HG02642 (cell line): ENCODE data around the gene MLLT1.
A peak's percentile ranks its signal among the peaks of the same experiment; 100 is the strongest.
"Not testable (repeated sequence)": the region's sequence is repeated elsewhere in the genome, so short reads cannot be mapped to it uniquely, and the experiment has no call there.

ENCODE experiments used
- ATAC-seq: cut with Tn5 transposase; IDR thresholded peaks from one replicate; pipeline ENCODE4 v1.9.1; 2021; ENCODE audit warnings: mild to moderate bottlenecking; ENCODE audit not compliant: unreplicated experiment, poor library complexity

Gene MLLT1, protein sequence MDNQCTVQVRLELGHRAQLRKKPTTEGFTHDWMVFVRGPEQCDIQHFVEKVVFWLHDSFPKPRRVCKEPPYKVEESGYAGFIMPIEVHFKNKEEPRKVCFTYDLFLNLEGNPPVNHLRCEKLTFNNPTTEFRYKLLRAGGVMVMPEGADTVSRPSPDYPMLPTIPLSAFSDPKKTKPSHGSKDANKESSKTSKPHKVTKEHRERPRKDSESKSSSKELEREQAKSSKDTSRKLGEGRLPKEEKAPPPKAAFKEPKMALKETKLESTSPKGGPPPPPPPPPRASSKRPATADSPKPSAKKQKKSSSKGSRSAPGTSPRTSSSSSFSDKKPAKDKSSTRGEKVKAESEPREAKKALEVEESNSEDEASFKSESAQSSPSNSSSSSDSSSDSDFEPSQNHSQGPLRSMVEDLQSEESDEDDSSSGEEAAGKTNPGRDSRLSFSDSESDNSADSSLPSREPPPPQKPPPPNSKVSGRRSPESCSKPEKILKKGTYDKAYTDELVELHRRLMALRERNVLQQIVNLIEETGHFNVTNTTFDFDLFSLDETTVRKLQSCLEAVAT

DNA sequence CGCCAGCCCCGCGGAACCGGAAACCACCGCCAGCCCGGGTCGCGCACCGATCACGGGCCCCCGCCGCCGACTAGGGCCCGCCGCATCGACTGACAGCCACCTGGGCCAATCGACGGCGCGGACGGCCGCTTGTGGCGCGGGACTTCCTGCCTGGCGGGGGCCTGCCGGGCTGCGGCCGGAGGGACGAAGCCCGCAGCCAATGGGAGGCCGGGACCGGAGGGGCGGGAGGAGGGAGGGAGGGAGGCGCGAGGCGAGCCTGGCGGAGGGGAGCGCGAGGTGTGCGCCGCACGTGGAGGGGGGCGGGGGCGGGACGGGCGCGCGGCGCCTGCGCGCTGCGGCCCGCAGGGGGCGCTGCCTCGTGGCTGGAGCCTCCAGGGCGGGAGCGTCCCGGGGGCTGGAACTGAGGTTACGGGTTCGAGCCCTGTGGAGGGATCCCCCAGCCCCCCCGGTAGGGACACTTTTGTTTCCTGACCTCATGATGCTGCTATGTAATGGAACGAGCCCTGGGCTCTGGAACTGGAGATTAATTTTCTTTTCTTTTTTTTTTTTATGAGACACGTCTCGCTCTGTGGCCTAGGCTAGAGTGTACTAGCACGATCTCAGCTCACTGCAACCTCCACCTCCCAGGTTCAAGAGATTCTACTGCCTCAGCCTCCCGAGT lies at the start of gene MLLT1:
TSS of gene MLLT1 (minus strand) at position 45 of the 661 bp plus-strand sequence. CDS start 191 bp downstream, outside the sequence.
- ATAC-seq = peak; percentile 92

DNA sequence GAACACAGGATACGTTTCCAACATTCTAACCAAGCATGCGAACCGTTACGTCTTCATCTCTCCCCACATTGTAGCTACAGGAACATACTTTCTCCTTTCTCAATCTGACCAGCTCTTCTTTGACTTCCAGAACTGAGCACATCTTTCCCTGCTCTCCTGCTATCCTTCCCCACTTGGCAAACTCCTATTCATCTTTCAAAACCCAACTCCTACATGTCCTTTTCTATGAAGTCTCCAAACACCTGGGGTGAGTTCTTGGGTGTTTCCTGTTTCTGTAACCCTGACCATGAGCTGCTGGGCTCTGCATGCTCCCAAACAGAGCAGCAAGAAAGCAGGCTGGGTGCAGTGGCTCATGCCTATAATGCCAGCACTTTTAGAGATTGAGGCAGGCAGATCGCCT lies 47.0 kb upstream of the MLLT1 start:
- no peak for ATAC-seq

DNA sequence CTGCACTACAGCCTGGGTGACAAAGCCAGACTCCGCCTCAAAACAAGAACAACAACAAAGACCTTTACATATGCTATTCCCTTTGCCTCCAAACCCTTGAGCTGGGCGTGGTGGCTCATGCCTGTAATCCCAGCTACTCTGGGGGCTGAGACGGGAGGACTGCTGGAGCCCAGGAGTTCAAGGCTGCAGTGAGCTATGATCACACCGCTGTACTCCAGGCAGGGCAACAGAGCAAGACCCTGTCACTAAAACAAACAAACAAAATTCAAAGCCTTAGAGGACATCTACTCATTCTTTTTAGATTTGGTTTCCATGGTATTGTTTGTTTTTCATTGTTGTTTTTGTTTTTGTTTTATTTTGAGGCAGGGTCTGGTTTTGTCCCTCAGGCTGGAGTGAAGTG lies 45.8 kb upstream of the MLLT1 start:
- ATAC-seq = no peak

DNA sequence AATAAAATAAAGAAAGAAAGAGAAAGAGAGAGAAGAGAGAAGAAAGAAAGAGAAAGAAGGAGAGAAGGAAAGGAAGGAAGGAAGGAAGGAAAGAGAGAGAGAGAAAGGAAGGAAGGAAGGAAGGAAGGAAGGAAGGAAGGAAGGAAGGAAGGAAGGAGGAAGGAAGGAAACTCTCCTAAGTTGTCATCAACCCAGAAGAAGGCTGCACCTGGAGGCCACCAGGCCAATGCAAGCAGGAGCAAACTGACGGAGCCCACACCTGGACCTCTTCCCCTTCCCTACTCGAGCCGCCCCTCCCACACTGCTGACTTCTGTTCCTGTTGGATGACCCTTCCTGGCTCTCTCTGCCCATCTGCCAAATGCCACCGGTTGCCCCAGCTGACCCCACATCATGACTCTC lies 45.0 kb upstream of the MLLT1 start:
- no peak for ATAC-seq

DNA sequence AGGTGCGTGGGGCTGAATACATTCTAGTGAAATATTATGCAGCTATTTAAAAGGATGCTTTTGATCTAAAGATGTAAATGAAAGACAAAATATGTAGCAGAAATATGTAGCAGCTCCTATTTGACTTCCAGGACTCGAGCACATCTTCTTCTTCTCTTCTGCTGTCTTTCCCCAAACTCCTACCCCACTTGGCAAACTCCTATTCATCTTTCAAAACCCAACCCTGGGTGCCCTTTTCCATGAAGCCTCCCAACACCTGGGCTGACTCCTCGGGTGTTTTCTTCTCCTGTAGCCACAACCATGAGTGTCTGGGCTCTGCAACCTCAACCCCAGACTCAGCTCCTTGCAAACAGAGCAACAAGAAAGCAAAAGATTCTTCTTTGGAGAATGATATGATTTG lies 42.5 kb upstream of the MLLT1 start:
- no peak for ATAC-seq

DNA sequence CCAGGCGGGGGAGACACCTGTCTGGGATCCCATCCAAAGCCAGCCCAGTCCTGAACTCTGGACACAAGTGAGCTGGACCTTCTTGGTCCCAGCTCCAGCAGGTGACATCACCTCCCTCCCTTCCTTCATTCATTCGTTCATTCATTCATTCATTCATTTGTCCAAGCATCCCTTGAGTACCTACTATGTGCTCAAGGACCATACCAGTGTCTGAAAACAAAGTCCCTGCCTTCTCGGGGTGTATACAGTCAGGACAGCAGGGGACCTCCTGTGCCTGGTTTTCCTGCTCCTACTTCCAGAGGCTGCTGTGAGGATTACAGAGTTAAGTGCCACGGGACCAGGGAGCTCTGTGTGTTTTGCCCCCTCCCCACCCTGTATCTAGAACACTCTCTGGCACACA lies 39.6 kb upstream of the MLLT1 start:
- ATAC-seq = no peak

DNA sequence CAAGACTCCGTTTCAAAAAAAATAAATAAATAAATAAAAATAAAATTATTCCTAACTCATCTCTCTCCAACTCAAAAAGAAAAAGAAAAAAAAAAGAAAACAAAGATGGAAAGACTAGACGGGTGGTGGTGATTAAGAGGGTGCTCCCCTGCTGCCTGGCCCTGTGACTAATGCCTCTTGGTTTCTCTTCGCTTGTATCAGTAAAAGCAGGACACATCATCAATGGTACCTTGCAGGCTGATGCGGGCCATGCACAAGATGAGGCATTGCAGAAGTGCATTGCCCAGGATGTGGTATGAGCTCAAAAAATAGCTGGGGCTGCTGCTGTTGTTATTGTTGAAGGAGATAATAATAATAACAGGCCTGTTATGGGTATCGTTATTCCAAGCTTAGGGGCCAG lies 39.0 kb upstream of the MLLT1 start:
- no peak for ATAC-seq

DNA sequence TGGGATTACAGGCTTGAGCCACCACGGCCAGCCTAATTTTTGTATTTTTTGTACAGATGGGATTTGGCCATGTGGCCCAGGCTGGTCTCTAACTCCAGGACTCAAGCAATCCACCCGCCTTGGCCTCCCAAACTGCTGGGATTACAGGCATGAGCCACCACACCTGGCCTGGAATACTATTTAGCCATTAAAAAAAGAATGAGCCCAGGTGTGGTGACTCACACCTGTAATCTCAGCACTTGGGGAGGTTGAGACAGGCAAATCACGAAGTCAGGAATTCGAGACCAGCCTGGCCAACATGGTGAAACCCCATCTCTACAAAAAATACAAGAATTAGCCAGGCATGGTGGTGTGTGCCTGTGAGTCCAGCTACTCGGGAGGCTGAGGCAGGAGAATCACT lies 35.9 kb upstream of the MLLT1 start:
- ATAC-seq = not testable (repeated sequence)

DNA sequence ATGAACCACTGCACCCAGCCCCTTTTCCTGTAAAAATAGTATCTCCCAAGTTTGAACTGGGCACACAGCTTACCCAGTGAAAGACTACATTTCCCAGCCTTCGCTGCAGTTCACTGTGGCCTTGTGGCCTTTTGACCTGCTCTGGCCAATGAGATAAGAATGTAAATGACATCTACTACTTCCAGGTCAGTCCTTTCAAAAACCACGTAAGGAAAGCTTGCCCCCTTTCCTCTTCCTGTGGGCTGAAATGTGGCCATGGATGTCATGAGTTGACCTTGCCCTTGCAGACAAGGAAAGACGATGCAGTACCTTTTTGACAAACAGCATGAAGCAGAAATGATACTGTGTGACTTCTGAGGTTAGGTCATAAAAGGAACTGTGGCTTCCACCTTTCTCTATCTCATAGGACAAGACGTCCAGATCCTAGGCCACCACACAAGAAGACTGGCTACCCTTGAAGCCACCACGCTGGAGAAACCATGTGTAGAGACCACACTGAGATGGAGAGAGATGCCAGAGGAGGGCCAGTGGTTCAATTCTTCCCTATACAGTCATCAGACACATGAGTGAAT lies 33.7 kb upstream of the MLLT1 start:
- no peak for ATAC-seq

DNA sequence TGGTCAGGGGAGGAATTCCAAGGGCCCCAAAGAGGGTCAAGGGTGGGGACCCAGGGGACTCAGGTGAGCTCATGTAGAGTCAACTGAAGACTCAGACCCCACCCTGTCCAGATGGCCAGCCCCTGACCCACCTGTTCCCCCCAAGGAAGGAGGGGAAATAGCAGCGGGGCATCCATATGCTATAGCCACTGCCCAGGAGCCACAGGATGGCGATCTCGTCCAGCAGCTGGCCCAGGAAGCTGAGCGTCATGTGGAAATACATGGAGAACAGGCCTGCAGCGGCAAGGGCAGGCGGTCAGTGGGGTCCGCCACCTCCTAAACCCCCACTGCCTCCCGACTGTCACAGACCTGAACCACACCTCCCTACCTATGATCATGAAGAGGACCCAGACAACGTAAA lies 32.2 kb upstream of the MLLT1 start:
- no peak for ATAC-seq

DNA sequence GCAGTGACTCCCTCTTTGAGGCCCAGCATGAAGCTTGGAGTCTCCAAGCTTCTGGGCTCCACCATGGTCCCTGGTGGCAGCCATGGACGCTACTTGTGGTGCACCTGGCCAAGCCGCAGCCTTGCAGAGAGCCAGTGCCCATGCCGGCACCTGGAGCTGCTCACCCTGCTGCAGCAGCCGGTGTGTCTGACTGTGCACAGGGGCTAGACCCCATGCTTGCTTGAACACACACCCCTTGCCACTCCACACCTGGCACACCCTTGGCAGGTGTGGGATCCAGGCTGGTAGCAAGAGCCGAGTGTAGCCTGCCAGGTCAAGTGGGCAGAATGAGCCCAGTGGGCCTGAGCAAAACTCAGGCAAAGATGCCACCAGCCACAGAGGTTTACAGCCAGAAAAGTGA lies 18.6 kb upstream of the MLLT1 start:
- ATAC-seq = no peak

DNA sequence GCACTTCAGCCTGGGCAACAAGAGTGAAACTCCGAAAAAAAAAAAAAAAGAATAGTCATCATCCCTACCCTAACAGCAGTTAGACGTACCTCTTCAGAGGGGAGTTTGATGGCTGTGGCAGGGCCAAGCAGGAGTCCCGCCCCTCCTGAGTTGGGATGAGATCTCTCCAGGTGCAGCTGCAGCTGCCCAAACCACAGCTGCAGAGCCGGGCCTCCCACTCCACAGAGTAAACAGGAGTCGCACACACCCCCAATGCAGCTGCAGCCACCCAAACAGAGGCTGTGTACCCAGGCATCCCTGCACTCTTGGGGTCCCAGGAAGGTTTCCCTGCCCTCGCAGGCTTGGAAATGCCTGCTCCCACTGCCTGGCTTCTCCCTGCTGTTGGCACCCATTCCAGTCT lies 17.4 kb upstream of the MLLT1 start:
- no peak for ATAC-seq

DNA sequence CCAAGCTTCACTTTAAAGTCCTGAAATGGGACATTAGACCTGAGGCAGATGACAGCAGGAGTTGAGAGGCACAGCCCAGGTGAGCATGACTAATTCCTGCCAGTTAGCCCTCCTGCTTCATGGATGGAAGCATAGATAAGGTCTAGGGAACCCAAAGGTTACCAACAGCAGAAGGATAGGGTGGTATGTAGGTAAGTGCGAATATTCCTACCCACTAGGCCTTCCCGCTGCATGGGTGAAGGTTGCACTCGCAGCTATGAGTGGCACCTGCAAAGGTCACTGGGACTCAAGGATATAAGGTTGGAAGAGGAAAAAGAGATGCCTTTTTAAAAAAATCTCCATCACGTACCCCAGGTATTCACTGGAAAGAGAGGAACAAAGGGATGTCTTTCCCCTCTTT lies 12.2 kb upstream of the MLLT1 start:
- ATAC-seq = no peak

DNA sequence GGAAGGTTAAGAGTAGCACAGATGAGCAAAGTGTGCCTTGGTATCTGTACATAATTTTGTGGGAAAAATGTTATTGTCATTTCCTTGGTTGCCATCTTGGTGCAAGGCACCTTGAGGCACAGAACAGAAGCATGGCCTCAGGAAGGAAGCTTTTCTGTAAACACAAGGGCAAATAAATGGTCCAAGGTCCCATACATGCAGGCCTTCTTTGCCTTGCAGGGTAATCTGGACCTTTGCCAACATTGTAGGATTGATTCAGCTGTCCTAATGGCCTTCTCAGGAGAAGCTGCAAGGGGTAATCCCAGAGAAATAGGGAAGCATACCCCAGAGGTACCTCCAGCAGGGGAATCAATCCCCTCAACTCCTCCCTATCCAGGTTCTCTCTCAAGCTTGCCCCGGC lies 9.0 kb upstream of the MLLT1 start:
- no peak for ATAC-seq

DNA sequence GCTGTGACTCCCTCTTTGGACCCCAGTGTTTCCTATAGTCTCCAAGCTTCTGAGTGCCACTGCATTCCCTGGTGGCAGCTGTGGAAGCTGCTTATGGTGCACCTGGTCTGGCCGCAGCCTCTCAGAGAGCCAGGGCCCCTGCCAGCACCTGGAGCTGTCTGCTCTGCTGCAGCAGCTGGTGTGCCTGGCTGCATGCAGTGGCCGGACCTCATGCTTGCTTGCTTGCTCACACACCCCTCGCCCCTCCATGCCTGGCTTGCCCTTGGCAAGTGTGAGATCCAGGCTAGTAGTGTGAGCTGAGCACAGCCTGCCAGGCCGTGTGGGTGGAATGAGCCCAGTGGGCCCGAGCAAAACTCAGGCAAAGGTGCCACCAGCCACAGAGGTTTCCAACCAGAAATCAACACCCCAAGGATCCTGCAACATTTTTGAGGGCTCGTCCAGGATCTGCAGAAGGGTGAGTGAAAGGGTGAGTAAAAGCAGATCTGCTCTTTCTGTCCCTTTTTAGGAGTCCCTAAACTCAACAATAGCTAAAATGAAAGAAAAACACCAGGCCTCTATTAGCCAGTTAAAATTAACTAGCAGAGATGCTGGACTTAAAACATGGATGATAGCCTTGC lies 7.6 kb upstream of the MLLT1 start:
- ATAC-seq = no peak

DNA sequence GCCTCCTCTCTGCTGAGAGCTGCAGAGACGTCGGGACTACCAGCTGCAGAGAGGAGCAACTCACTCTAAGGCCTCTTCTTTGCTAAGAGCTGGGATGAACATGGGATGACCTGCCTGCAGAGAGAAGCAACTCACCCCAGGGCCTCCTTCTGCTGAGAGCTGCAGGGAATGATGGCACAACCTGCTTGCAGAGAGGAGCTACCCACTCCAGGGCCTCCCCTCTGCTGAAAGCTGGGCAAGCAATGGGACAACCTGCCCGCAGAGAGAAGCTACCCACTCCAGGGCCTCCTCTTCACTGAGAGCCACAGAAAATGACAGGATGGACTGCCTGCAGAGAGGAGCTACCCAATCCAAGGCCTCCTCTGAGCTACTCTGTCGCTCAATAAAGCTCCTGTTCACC lies 6.9 kb upstream of the MLLT1 start:
- no peak for ATAC-seq

DNA sequence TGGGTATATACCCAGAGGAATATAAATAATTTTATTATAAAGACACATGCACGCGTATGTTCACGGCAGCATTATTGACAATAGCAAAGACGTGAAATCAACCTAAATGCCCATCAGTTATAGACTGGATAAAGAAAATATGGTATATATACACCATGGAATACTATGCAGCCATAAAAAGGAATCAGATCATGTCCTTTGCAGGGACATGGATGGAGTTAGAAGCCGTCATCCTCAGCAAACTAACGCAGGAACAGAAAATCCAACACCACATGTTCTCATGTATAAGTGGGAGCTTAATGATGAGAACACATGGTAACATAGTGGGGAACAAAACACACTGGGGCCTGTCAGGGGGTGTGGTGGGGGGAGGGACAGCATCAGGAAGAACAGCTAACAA lies 2.6 kb upstream of the MLLT1 start:
- not testable (repeated sequence) for ATAC-seq

DNA sequence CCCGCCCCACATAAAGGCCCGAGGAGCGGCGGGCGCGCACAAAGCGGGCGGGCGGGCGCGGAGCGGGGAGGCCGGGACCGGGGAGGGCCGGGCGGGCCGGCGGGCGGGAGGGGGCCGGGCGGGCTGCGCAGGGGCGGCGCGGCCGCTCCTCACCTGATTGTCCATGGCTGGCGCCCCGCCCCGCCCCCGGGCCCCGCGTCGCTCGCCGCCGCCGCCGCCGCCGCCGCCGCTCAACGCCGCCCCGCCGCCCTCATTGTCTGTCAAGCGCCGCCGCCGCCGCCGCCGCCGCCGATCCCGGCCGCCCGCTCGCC lies 200 bp downstream of the MLLT1 start:
- no peak for ATAC-seq

DNA sequence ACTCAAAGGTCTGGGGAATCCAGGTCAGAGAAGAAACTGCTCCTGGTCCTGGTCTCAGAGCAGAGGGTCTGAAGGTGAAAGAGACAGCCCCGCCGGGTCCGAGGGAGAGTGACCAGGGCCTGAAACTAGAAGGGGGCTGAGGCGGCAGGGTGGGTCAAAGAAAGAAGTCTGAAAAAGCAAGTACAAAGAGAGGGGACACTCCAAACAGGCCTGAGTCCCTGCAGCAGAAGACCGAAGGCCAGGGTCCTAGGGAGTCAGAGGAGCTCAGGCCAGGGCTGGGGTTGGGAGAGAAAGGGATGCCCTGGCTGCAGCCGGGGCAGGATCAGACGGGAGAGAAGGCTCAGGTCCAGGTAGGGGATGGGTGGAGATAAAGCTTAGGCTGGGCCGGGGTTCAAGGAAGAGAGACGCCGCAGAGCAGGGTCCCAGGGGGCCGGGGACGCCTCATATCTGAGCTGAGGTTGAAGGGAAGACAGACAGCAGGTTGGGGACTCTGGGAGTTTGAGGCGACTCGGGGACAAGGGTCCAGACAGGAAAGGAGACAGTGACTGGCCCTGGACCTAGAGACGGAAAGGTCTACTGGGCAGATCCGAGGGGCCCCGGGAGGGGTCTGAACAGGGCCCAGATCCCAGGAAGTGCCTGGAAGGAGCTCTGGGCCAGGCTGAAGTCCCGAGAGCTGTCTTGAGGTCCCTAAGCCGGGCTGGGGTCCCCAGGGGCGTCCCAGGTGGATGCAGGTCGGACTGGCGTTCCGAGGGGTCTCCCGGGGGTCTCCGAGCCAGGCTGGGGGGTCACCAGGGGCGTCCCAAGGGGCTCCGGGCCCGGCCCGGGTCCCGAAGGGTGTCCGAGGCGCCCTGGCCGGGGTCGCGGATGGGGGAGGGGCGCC lies 795 bp downstream of the MLLT1 start:
- no peak for ATAC-seq

DNA sequence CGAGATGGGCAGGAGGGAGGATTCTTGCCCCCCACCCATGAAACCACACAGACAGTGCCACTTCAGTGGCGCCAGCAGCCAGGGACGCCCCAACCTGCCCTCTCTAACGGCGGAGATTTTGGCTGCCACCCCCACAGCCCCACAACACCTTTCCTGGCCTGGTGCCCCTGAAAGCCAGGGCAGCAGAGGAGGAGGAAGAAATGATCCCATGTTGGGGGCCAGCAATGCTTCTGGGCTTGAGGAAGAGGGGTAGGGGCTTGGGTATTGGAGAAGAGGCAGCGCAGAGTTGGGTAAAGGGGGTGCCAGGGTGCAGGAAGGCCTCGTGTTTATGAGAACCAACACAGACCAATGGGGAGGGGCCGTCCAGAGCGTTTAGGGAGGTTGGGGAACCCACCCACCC lies 1.7 kb downstream of the MLLT1 start:
- ATAC-seq = no peak
